LNCaP clone FGC (cell line): ENCODE measurements around the gene FAHD1.

Source experiments
- DNase-seq: peaks from one replicate; pipeline ENCODE4 v3.0.0-alpha.2; 2011; ENCODE audit warnings: low read depth
- H3K4me3 ChIP-seq: 2 replicates; pipeline ENCODE4 v1.5.1; 2011; ENCODE audit warnings: mild to moderate bottlenecking, low read depth, low read length, control low read depth
- CTCF ChIP-seq: IDR thresholded peaks from 2 replicates; pipeline ENCODE4 v1.5.1; 2012; ENCODE audit warnings: mild to moderate bottlenecking; ENCODE audit not compliant: control insufficient read depth, insufficient read depth; ENCODE audit errors: extremely low read depth

FAHD1 gene

GRCh38 chr16:1850981-1851380, 24.0 kb downstream of the FAHD1 start:
- no peak for DNase-seq
- H3K4me3 ChIP-seq = no peak overlapping the region
- no peak for TF ChIP-seq CTCF

GRCh38 chr16:1851793-1852192, 24.8 kb downstream of the FAHD1 start:
- DNase-seq = no peak
- no peak for TF ChIP-seq CTCF
- no peak overlapping the region for H3K4me3 ChIP-seq

- no peak for DNase-seq
- no peak overlapping the region for H3K4me3 ChIP-seq
- TF ChIP-seq CTCF = no peak
Measured at GRCh38 chr16:1857433-1858097, 30.6 kb downstream of the FAHD1 start.

- H3K4me3 ChIP-seq = no peak overlapping the region
- no peak for TF ChIP-seq CTCF
- no peak for DNase-seq
Measured at GRCh38 chr16:1858189-1858865, 31.3 kb downstream of the FAHD1 start.

- no peak for TF ChIP-seq CTCF
- H3K4me3 ChIP-seq = no peak overlapping the region
- no peak for DNase-seq
Measured at GRCh38 chr16:1859650-1860049, 32.6 kb downstream of the FAHD1 start.

GRCh38 chr16:1861730-1862129, 34.7 kb downstream of the FAHD1 start:
- no peak for DNase-seq
- no peak for TF ChIP-seq CTCF

GRCh38 chr16:1862394-1862793, 35.4 kb downstream of the FAHD1 start:
- no peak for DNase-seq
- TF ChIP-seq CTCF = no peak
- no peak overlapping the region for H3K4me3 ChIP-seq

More at GRCh38 chr16:1861730-1862129, 34.7 kb downstream of the FAHD1 start:
- no peak overlapping the region for H3K4me3 ChIP-seq
